ENCODE data around the gene KCNB1. TPM values are rescaled to one million over a fixed set of nuclear protein-coding genes. Genes with fewer than 3 reads are reported as not detected.

The KCNB1 gene
- polyA plus RNA-seq, 1 donor from 2014 or later: 3.6 TPM

DNA sequence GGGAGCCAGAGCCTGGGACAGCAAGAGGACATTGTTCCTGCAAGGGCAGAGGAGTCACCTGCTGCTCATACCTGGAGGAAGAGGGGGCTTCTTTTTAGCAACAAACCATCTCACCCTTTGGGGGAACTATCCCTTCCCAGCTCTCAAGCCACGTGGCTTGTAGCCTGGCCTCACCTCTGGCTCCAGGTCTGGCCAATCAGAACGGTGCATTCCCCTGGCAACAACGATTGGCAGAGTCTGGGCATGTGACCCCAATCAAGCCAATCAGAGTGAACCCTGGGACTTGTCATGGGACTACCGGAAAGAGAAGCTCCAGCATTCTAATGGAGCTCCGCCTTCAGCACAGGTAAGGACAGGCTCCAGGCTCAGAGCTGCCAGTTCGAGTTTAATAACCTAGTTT, 33.6 kb downstream of the KCNB1 start:
- Histone ChIP-seq H3K9me2 (ENCODE audit: insufficient read depth, low read length) (no peaks in the 10 kb centered on the region), H3K79me2 (replicated peaks; ENCODE audit: insufficient read depth, low read length) (no peaks in the 10 kb centered on the region), H3K9me3 (ENCODE audit: low read length) (no peaks in the 10 kb centered on the region), H3K27ac (ENCODE audit: low read length) (no peak overlapping the region), H3K4me3 (ENCODE audit: low read length) (no peak overlapping the region), H2AFZ (ENCODE audit: low read depth, low read length) (no peak overlapping the region), H3F3A (ENCODE audit: insufficient read depth, low read length, poor library complexity, severe bottlenecking) (peaks cover 3% of the 10 kb centered on the region), H3K9ac (ENCODE audit: low read length) (no peak overlapping the region), H3K4me2 (ENCODE audit: low read length) (no peak overlapping the region), H3K36me3 (ENCODE audit: insufficient read depth, low read length) (no peaks in the 10 kb centered on the region), H4K20me1 (ENCODE audit: insufficient read depth) (no peaks in the 10 kb centered on the region), H3K27me3 (ENCODE audit: insufficient read depth, low read depth, low read length) (no peaks in the 10 kb centered on the region)
- no peak for TF ChIP-seq TAF1 (IDR thresholded peaks at IDR 0.05; ENCODE audit: low read depth)
- TF ChIP-seq EP300 (conservative IDR thresholded peaks at IDR 0.05; ENCODE audit: poor library complexity, severe bottlenecking): no peak
- TF ChIP-seq, protein P1, sequence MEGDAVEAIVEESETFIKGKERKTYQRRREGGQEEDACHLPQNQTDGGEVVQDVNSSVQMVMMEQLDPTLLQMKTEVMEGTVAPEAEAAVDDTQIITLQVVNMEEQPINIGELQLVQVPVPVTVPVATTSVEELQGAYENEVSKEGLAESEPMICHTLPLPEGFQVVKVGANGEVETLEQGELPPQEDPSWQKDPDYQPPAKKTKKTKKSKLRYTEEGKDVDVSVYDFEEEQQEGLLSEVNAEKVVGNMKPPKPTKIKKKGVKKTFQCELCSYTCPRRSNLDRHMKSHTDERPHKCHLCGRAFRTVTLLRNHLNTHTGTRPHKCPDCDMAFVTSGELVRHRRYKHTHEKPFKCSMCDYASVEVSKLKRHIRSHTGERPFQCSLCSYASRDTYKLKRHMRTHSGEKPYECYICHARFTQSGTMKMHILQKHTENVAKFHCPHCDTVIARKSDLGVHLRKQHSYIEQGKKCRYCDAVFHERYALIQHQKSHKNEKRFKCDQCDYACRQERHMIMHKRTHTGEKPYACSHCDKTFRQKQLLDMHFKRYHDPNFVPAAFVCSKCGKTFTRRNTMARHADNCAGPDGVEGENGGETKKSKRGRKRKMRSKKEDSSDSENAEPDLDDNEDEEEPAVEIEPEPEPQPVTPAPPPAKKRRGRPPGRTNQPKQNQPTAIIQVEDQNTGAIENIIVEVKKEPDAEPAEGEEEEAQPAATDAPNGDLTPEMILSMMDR (IDR thresholded peaks at IDR 0.05; ENCODE audit: poor library complexity, severe bottlenecking): no peak
- TF ChIP-seq MXI1 (conservative IDR thresholded peaks at IDR 0.05; ENCODE audit: poor library complexity, severe bottlenecking): no peak
- TF ChIP-seq SMC3 (conservative IDR thresholded peaks at IDR 0.05; ENCODE audit: poor library complexity): no peak
- no peak for TF ChIP-seq POLR2AphosphoS5 (IDR thresholded peaks at IDR 0.05)
- TF ChIP-seq, protein P2, sequence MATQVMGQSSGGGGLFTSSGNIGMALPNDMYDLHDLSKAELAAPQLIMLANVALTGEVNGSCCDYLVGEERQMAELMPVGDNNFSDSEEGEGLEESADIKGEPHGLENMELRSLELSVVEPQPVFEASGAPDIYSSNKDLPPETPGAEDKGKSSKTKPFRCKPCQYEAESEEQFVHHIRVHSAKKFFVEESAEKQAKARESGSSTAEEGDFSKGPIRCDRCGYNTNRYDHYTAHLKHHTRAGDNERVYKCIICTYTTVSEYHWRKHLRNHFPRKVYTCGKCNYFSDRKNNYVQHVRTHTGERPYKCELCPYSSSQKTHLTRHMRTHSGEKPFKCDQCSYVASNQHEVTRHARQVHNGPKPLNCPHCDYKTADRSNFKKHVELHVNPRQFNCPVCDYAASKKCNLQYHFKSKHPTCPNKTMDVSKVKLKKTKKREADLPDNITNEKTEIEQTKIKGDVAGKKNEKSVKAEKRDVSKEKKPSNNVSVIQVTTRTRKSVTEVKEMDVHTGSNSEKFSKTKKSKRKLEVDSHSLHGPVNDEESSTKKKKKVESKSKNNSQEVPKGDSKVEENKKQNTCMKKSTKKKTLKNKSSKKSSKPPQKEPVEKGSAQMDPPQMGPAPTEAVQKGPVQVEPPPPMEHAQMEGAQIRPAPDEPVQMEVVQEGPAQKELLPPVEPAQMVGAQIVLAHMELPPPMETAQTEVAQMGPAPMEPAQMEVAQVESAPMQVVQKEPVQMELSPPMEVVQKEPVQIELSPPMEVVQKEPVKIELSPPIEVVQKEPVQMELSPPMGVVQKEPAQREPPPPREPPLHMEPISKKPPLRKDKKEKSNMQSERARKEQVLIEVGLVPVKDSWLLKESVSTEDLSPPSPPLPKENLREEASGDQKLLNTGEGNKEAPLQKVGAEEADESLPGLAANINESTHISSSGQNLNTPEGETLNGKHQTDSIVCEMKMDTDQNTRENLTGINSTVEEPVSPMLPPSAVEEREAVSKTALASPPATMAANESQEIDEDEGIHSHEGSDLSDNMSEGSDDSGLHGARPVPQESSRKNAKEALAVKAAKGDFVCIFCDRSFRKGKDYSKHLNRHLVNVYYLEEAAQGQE (IDR thresholded peaks at IDR 0.05; ENCODE audit: borderline replicate concordance): no peak

GRCh38 chr20:49447946-49448809, 34.3 kb downstream of the KCNB1 start:
- H3K36me3 ChIP-seq (ENCODE audit: insufficient read depth, low read length): no peaks in the 10 kb centered on the region
- H3K9me2 ChIP-seq (ENCODE audit: insufficient read depth, low read length): no peaks in the 10 kb centered on the region
- no peak overlapping the region for H3K4me2 ChIP-seq (ENCODE audit: low read length)
- no peaks in the 10 kb centered on the region for H3K27me3 ChIP-seq (ENCODE audit: insufficient read depth, low read depth, low read length)
- H3K9me3 ChIP-seq (ENCODE audit: low read length): no peaks in the 10 kb centered on the region
- no peaks in the 10 kb centered on the region for H4K20me1 ChIP-seq (ENCODE audit: insufficient read depth)
- peaks cover 3% of the 10 kb centered on the region for H3F3A ChIP-seq (ENCODE audit: insufficient read depth, low read length, poor library complexity, severe bottlenecking)
- H3K9ac ChIP-seq (ENCODE audit: low read length): no peak overlapping the region
- TF ChIP-seq, protein P2 (IDR thresholded peaks at IDR 0.05; ENCODE audit: borderline replicate concordance): no peak
- no peak for TF ChIP-seq TAF1 (IDR thresholded peaks at IDR 0.05; ENCODE audit: low read depth)
- TF ChIP-seq, protein P1 (IDR thresholded peaks at IDR 0.05; ENCODE audit: poor library complexity, severe bottlenecking): no peak
- TF ChIP-seq EP300 (conservative IDR thresholded peaks at IDR 0.05; ENCODE audit: poor library complexity, severe bottlenecking): no peak
- TF ChIP-seq RAD21 (conservative IDR thresholded peaks at IDR 0.05): no peak
- no peak overlapping the region for H3K27ac ChIP-seq (ENCODE audit: low read length)
- H3K4me3 ChIP-seq (ENCODE audit: low read length): no peak overlapping the region
- H3K79me2 ChIP-seq (replicated peaks; ENCODE audit: insufficient read depth, low read length): no peaks in the 10 kb centered on the region
- no peak overlapping the region for H2AFZ ChIP-seq (ENCODE audit: low read depth, low read length)
